Measurements from ENCODE around the gene FGFR2.

The FGFR2 gene

DNA sequence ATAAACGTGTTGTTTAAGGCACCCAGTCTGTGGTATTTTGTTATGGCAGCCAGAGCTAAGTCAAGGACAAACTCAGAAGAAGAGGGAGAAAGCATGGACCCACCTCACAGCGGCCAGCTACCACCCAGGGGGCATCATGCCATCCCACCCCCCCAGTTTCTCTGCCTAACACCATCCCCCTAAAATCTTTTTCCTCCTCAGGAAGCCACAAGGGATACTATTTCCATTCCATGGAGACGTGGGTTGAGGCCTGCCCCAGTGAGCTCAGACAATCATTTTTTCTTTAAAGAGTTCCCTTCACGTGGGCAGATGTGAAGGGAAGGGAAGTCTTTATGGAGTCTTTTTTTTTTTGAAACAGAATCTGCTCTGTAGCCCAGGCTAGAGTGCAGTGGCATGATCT, 131.8 kb downstream of the FGFR2 start:
- Histone ChIP-seq H3K4me1 (ENCODE audit: control extremely low read depth in 1 of 4, control insufficient read depth in 4 of 4, insufficient read depth in 4 of 4, low read length in 3 of 4) (peaks cover 0 to 15% (median 2%) of the 10 kb centered on the region in 4 experiments), H3K27ac (ENCODE audit: insufficient read depth in 1 of 2, low read depth in 1 of 2, low read length in 2 of 2, poor library complexity in 1 of 2, severe bottlenecking in 2 of 2) (no peak overlapping the region), H3K36me3 (ENCODE audit: control insufficient read depth in 4 of 4, insufficient read depth in 4 of 4, low read length in 3 of 4) (no peaks in the 10 kb centered on the region), H3K9me3 (ENCODE audit: control extremely low read depth in 1 of 5, control insufficient read depth in 4 of 5, insufficient read depth in 2 of 5, low read depth in 1 of 5, low read length in 4 of 5) (no peaks in the 10 kb centered on the region), H3K4me3 (ENCODE audit: control insufficient read depth in 1 of 7, extremely low read depth in 1 of 7, insufficient read depth in 4 of 7, low read depth in 2 of 7, low read length in 6 of 7) (no peak overlapping the region), H3K27me3 (replicated peaks in 2 of 5; ENCODE audit: control insufficient read depth in 4 of 5, insufficient read depth in 5 of 5, low read length in 4 of 5) (no peaks in the 10 kb centered on the region)
- no peak for DNase-seq
- WGBS (ENCODE audit: insufficient coverage) = 90% methylated on average over 2 of the region's 4 CpGs
- CTCF ChIA-PET = no interaction called here
- POLR2A ChIA-PET = no interaction called here

DNA sequence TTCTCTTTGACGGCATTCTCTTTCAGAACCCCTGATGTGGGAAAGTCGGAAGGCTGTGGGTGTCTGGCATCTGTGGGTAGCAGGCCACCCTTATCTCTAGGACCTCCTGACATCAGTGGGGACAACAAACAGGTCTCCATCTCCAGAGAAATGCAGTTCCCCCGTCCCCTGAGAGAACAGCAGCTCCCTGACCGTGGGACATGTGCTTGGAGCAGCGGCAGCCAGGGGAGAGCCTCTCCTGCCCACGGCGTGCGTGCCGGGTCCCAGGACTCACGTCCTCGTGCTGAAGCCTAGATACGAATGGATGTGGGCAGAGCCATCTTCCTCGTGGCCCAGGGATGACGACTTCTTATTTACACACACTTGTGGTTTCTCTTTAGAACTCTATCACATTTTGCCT, 133.0 kb downstream of the FGFR2 start:
- H3K9me3 ChIP-seq (ENCODE audit: control extremely low read depth in 1 of 5, control insufficient read depth in 4 of 5, insufficient read depth in 2 of 5, low read depth in 1 of 5, low read length in 4 of 5) = no peaks in the 10 kb centered on the region
- ChIA-PET CTCF (no interaction called here), POLR2A (no interaction called here)
- DNase-seq = no peak
- H3K27me3 ChIP-seq (replicated peaks in 2 of 5; ENCODE audit: control insufficient read depth in 4 of 5, insufficient read depth in 5 of 5, low read length in 4 of 5) = no peaks in the 10 kb centered on the region
- peaks cover 0 to 15% (median 2%) of the 10 kb centered on the region in 4 experiments for H3K4me1 ChIP-seq (ENCODE audit: control extremely low read depth in 1 of 4, control insufficient read depth in 4 of 4, insufficient read depth in 4 of 4, low read length in 3 of 4)
- H3K4me3 ChIP-seq (ENCODE audit: control insufficient read depth in 1 of 7, extremely low read depth in 1 of 7, insufficient read depth in 4 of 7, low read depth in 2 of 7, low read length in 6 of 7) = no peak overlapping the region
- no peaks in the 10 kb centered on the region for H3K36me3 ChIP-seq (ENCODE audit: control insufficient read depth in 4 of 4, insufficient read depth in 4 of 4, low read length in 3 of 4)
- no peak overlapping the region for H3K27ac ChIP-seq (ENCODE audit: insufficient read depth in 1 of 2, low read depth in 1 of 2, low read length in 2 of 2, poor library complexity in 1 of 2, severe bottlenecking in 2 of 2)
- WGBS (ENCODE audit: insufficient coverage) = 76% methylated on average over 8 of the region's 14 CpGs

DNA sequence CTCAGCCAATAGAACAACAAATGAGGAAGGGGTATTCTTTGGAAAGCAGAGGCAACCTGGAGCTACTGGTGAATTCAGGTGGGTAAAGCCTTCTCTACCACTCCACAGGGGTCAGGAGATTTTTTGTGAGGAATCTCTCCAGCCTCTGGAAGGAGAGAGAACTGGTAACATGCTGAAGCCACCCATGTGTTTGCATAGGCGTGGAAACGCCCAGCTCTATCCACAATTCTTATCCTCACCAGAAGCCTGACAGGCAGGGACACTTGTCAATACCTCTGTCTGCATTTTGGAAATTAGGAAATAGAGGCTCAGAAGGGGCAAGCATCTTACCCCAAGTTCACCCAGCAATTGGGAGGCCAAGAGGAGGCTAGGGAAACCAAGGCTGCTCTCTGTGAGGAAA, 133.7 kb downstream of the FGFR2 start:
- Histone ChIP-seq H3K27me3 (replicated peaks in 2 of 5; ENCODE audit: control insufficient read depth in 4 of 5, insufficient read depth in 5 of 5, low read length in 4 of 5) (no peaks in the 10 kb centered on the region), H3K27ac (ENCODE audit: insufficient read depth in 1 of 2, low read depth in 1 of 2, low read length in 2 of 2, poor library complexity in 1 of 2, severe bottlenecking in 2 of 2) (no peak overlapping the region), H3K36me3 (ENCODE audit: control insufficient read depth in 4 of 4, insufficient read depth in 4 of 4, low read length in 3 of 4) (no peaks in the 10 kb centered on the region), H3K4me3 (ENCODE audit: control insufficient read depth in 1 of 7, extremely low read depth in 1 of 7, insufficient read depth in 4 of 7, low read depth in 2 of 7, low read length in 6 of 7) (no peak overlapping the region), H3K9me3 (ENCODE audit: control extremely low read depth in 1 of 5, control insufficient read depth in 4 of 5, insufficient read depth in 2 of 5, low read depth in 1 of 5, low read length in 4 of 5) (no peaks in the 10 kb centered on the region), H3K4me1 (ENCODE audit: control extremely low read depth in 1 of 4, control insufficient read depth in 4 of 4, insufficient read depth in 4 of 4, low read length in 3 of 4) (peaks cover 0 to 22% (median 2%) of the 10 kb centered on the region in 4 experiments)
- ChIA-PET CTCF (no interaction called here), POLR2A (no interaction called here)
- WGBS (ENCODE audit: insufficient coverage) = 92% methylated on average over 2 of the region's 2 CpGs
- no peak for DNase-seq

DNA sequence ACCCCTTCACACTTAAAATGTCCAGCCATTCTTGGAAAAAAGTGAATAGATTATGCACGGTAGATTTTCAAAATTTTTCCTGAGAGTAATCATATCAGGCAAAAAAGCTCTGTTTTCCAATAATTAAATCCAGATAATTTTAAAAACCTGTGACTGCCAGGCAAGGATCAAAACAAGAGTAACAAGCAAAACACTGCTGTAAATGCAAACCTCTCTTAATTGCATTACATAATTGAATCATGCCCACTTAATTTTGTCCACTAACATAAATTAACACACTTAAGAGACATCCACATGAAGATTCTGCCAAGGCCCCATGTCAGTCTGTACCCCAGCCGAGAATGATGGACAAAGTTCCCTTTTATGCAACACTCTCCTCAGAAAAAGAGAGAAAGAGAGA, 135.3 kb downstream of the FGFR2 start:
- ChIA-PET POLR2A (no interaction called here), CTCF (no interaction called here)
- 100% methylated on average over 1 of the region's 2 CpGs for WGBS (ENCODE audit: insufficient coverage)

DNA sequence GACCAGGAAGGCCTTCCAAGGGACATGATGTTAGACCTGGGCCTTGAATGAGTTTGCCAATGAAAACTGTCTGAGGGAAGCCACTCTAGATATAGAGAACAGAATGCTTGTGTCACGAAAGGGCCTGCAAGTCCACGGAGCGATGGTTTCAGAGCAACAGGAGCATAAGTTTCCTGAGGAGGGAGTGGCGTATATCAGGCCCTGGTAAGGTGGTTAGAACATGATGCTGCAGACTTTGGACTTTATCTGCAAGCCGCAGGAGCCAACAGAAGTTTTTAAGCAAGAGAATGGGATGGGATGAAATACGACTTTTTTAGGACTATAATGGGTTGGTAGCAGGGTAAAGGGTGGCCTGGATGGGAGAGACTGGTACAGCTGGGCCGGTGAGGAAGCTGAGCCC, 136.0 kb downstream of the FGFR2 start:
- CTCF ChIA-PET = no interaction called here
- no peaks in the 10 kb centered on the region for H3K9me3 ChIP-seq (ENCODE audit: control extremely low read depth in 1 of 5, control insufficient read depth in 4 of 5, insufficient read depth in 2 of 5, low read depth in 1 of 5, low read length in 4 of 5)
- no peaks in the 10 kb centered on the region for H3K27me3 ChIP-seq (replicated peaks in 2 of 5; ENCODE audit: control insufficient read depth in 4 of 5, insufficient read depth in 5 of 5, low read length in 4 of 5)
- H3K36me3 ChIP-seq (ENCODE audit: control insufficient read depth in 4 of 4, insufficient read depth in 4 of 4, low read length in 3 of 4) = no peaks in the 10 kb centered on the region
- POLR2A ChIA-PET = no interaction called here
- H3K4me3 ChIP-seq (ENCODE audit: control insufficient read depth in 1 of 7, extremely low read depth in 1 of 7, insufficient read depth in 4 of 7, low read depth in 2 of 7, low read length in 6 of 7) = no peak overlapping the region
- H3K27ac ChIP-seq (ENCODE audit: insufficient read depth in 1 of 2, low read depth in 1 of 2, low read length in 2 of 2, poor library complexity in 1 of 2, severe bottlenecking in 2 of 2) = no peak overlapping the region
- WGBS (ENCODE audit: insufficient coverage) = 20% methylated on average over 7 of the region's 7 CpGs
- peaks cover 0 to 22% (median 2%) of the 10 kb centered on the region in 4 experiments for H3K4me1 ChIP-seq (ENCODE audit: control extremely low read depth in 1 of 4, control insufficient read depth in 4 of 4, insufficient read depth in 4 of 4, low read length in 3 of 4)
- peak; percentile 47 to 88 (median 67) for DNase-seq

More for the DNA sequence above, 135.3 kb downstream of the FGFR2 start:
- Histone ChIP-seq H3K9me3 (ENCODE audit: control extremely low read depth in 1 of 5, control insufficient read depth in 4 of 5, insufficient read depth in 2 of 5, low read depth in 1 of 5, low read length in 4 of 5) (no peaks in the 10 kb centered on the region), H3K27me3 (replicated peaks in 2 of 5; ENCODE audit: control insufficient read depth in 4 of 5, insufficient read depth in 5 of 5, low read length in 4 of 5) (no peaks in the 10 kb centered on the region), H3K36me3 (ENCODE audit: control insufficient read depth in 4 of 4, insufficient read depth in 4 of 4, low read length in 3 of 4) (no peaks in the 10 kb centered on the region), H3K27ac (ENCODE audit: insufficient read depth in 1 of 2, low read depth in 1 of 2, low read length in 2 of 2, poor library complexity in 1 of 2, severe bottlenecking in 2 of 2) (no peak overlapping the region), H3K4me1 (ENCODE audit: control extremely low read depth in 1 of 4, control insufficient read depth in 4 of 4, insufficient read depth in 4 of 4, low read length in 3 of 4) (peaks cover 0 to 22% (median 2%) of the 10 kb centered on the region in 4 experiments), H3K4me3 (ENCODE audit: control insufficient read depth in 1 of 7, extremely low read depth in 1 of 7, insufficient read depth in 4 of 7, low read depth in 2 of 7, low read length in 6 of 7) (no peak overlapping the region)
- no peak for DNase-seq

DNA sequence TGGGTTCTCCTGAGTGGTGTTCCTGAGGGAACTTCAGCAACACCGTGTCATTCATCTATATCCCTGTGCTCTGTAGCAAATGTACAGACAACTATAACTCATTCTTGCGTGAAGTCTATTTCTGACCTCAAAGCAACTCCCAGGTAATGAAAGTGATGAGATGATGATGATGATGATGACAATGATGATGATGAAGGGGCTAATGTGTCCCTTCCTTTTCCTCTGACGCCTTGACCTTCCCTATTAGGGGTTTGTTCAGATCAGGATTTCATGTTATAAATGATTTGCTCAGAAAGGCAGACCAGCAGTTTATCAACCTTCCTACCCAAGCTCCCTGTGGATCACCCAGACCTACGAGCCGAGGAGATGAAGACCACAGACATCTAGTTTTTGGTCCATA, 136.9 kb downstream of the FGFR2 start:
- CTCF ChIA-PET = no interaction called here

DNA sequence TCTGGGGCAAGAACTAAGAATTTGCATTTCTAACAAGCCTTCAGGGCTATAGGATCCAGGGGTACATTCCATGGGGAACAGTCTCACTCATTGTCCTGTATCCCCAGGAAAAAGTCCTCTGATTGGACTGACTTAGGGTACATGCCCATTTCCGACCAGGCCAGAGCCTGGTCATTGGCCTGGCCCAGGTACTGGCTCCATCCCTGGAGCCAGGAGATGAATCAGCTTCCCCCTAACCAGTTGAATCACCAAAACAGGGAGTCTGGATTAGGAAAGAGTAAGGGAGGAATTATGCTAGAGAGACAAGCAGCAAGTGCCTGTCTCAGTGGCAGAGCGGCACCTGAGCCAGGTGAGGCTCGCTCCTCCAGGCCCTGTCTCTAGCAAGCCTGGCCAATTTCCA, 137.5 kb downstream of the FGFR2 start:
- Histone ChIP-seq H3K4me3 (ENCODE audit: control insufficient read depth in 1 of 7, extremely low read depth in 1 of 7, insufficient read depth in 4 of 7, low read depth in 2 of 7, low read length in 6 of 7) (no peak overlapping the region), H3K27me3 (replicated peaks in 2 of 5; ENCODE audit: control insufficient read depth in 4 of 5, insufficient read depth in 5 of 5, low read length in 4 of 5) (no peaks in the 10 kb centered on the region), H3K4me1 (ENCODE audit: control extremely low read depth in 1 of 4, control insufficient read depth in 4 of 4, insufficient read depth in 4 of 4, low read length in 3 of 4) (peaks cover 0 to 22% (median 2%) of the 10 kb centered on the region in 4 experiments), H3K27ac (ENCODE audit: insufficient read depth in 1 of 2, low read depth in 1 of 2, low read length in 2 of 2, poor library complexity in 1 of 2, severe bottlenecking in 2 of 2) (no peak overlapping the region), H3K36me3 (ENCODE audit: control insufficient read depth in 4 of 4, insufficient read depth in 4 of 4, low read length in 3 of 4) (no peaks in the 10 kb centered on the region), H3K9me3 (ENCODE audit: control extremely low read depth in 1 of 5, control insufficient read depth in 4 of 5, insufficient read depth in 2 of 5, low read depth in 1 of 5, low read length in 4 of 5) (no peaks in the 10 kb centered on the region)
- DNase-seq = no peak
- CTCF ChIA-PET = no interaction called here
- 97% methylated on average over 3 of the region's 3 CpGs for WGBS (ENCODE audit: insufficient coverage)
- POLR2A ChIA-PET = no interaction called here

More for the DNA sequence above, 136.9 kb downstream of the FGFR2 start:
- POLR2A ChIA-PET = no interaction called here
- WGBS (ENCODE audit: insufficient coverage) = 100% methylated on average over 2 of the region's 5 CpGs
- Histone ChIP-seq H3K9me3 (ENCODE audit: control extremely low read depth in 1 of 5, control insufficient read depth in 4 of 5, insufficient read depth in 2 of 5, low read depth in 1 of 5, low read length in 4 of 5) (no peaks in the 10 kb centered on the region), H3K36me3 (ENCODE audit: control insufficient read depth in 4 of 4, insufficient read depth in 4 of 4, low read length in 3 of 4) (no peaks in the 10 kb centered on the region), H3K4me3 (ENCODE audit: control insufficient read depth in 1 of 7, extremely low read depth in 1 of 7, insufficient read depth in 4 of 7, low read depth in 2 of 7, low read length in 6 of 7) (no peak overlapping the region), H3K4me1 (ENCODE audit: control extremely low read depth in 1 of 4, control insufficient read depth in 4 of 4, insufficient read depth in 4 of 4, low read length in 3 of 4) (peaks cover 0 to 22% (median 2%) of the 10 kb centered on the region in 4 experiments), H3K27me3 (replicated peaks in 2 of 5; ENCODE audit: control insufficient read depth in 4 of 5, insufficient read depth in 5 of 5, low read length in 4 of 5) (no peaks in the 10 kb centered on the region), H3K27ac (ENCODE audit: insufficient read depth in 1 of 2, low read depth in 1 of 2, low read length in 2 of 2, poor library complexity in 1 of 2, severe bottlenecking in 2 of 2) (no peak overlapping the region)
- no peak for DNase-seq
